GM18867 (cell line): ENCODE data around the gene AKR1D1.
"Not testable (repeated sequence)": the region's sequence is repeated elsewhere in the genome, so short reads cannot be mapped to it uniquely, and the experiment has no call there.

Source experiments
- ATAC-seq: cut with Tn5 transposase; IDR thresholded peaks from one replicate; pipeline ENCODE4 v1.9.1; 2021; ENCODE audit warnings: mild to moderate bottlenecking, moderate library complexity; ENCODE audit not compliant: unreplicated experiment

The AKR1D1 gene

GRCh38 chr7:138076196-138076595 lies at the start of gene AKR1D1:
TSS of gene AKR1D1 (plus strand) at chr7:138076459. CDS start at chr7:138076519, 60 bp downstream.
- no peak for ATAC-seq

GRCh38 chr7:138027100-138027499 lies 49.2 kb upstream of the AKR1D1 start:
- ATAC-seq = no peak

- ATAC-seq = no peak
Observed at GRCh38 chr7:138029126-138029525, 47.1 kb upstream of the AKR1D1 start.

GRCh38 chr7:138029941-138030340 lies 46.3 kb upstream of the AKR1D1 start:
- no peak for ATAC-seq

GRCh38 chr7:138030679-138031351 lies 45.4 kb upstream of the AKR1D1 start:
- ATAC-seq = no peak

GRCh38 chr7:138032186-138032585 lies 44.1 kb upstream of the AKR1D1 start:
- peak; percentile 72 for ATAC-seq

GRCh38 chr7:138032770-138033169 lies 43.5 kb upstream of the AKR1D1 start:
- ATAC-seq = no peak

GRCh38 chr7:138033241-138033640 lies 43.0 kb upstream of the AKR1D1 start:
- no peak for ATAC-seq

GRCh38 chr7:138036135-138036534 lies 40.1 kb upstream of the AKR1D1 start:
- ATAC-seq = no peak

- not testable (repeated sequence) for ATAC-seq
Observed at GRCh38 chr7:138040063-138040462, 36.2 kb upstream of the AKR1D1 start.

GRCh38 chr7:138044897-138045296 lies 31.4 kb upstream of the AKR1D1 start:
- ATAC-seq = no peak

- no peak for ATAC-seq
Observed at GRCh38 chr7:138047907-138048306, 28.4 kb upstream of the AKR1D1 start.

GRCh38 chr7:138049505-138050116 lies 26.6 kb upstream of the AKR1D1 start:
- ATAC-seq = no peak

- not testable (repeated sequence) for ATAC-seq
Observed at GRCh38 chr7:138051712-138052247, 24.5 kb upstream of the AKR1D1 start.

- no peak for ATAC-seq
Observed at GRCh38 chr7:138052696-138053095, 23.6 kb upstream of the AKR1D1 start.

GRCh38 chr7:138055698-138056097 lies 20.6 kb upstream of the AKR1D1 start:
- ATAC-seq = not testable (repeated sequence)

GRCh38 chr7:138063400-138063799 lies 12.9 kb upstream of the AKR1D1 start:
- ATAC-seq = no peak

GRCh38 chr7:138064856-138065357 lies 11.4 kb upstream of the AKR1D1 start:
- no peak for ATAC-seq

GRCh38 chr7:138065827-138066226 lies 10.4 kb upstream of the AKR1D1 start:
- no peak for ATAC-seq

- no peak for ATAC-seq
Observed at GRCh38 chr7:138066954-138067394, 9.3 kb upstream of the AKR1D1 start.

GRCh38 chr7:138067774-138068173 lies 8.5 kb upstream of the AKR1D1 start:
- no peak for ATAC-seq

- ATAC-seq = no peak
Observed at GRCh38 chr7:138070908-138071307, 5.4 kb upstream of the AKR1D1 start.
